PC-3 (cell line): Measurements from ENCODE around the gene KRTAP5-3.

Experiments used
- CTCF ChIP-seq: fragments of 300-600 bp; sonication (generic); conservative IDR thresholded peaks from 2 replicates; pipeline ENCODE4 v1.5.1; 2017; ENCODE audit warnings: antibody characterized with exemption, low read depth, mild to moderate bottlenecking, low read length
- EZH2 ChIP-seq: fragments of 300-600 bp; sonication (generic); IDR thresholded peaks from one replicate; pipeline ENCODE4 v1.6.1; 2017; ENCODE audit warnings: antibody characterized with exemption, mild to moderate bottlenecking, low read length; ENCODE audit not compliant: unreplicated experiment

DNA sequence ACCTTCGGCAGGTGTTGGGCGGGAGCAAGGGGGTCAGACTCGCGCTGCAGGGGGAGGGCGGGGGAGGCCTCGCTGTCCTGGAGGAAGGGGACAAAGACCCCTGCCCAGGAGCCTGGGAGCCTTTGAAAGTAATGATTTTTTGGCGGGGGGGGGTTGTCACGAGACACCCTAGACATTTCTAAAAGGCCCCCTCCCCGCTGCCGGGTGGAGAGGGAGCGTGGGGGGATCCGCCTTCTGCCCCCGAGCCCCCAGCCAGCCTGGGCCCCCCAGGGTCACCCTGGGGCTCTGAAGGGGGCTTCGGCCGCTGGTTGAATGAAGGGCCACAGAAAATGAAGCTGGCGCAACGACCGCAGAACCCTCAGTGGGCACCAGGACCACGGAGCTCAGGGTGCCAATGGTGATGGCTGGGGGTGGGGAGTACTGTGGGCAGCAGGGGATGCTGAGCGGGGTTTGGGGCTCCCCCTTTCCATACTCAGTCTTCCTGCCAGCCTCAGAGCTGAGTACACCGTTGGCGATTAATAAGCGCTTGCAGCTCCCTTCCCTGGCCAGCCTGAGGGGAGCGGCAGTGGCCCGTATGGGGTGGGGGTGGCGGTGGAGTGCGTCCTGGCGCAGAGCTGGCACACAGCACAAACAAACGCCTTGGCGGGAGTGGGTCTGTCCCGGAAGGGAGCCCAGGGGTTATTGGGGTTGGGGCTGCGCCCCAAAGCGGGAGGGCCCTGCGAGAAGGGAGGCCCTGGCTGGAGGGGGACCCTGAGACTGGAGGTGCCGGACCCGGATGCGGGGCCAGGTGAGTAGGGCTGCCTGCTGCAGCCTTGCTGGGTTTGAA, 35.0 kb downstream of the KRTAP5-3 start:
- TF ChIP-seq CTCF: no peak
- no peak for TF ChIP-seq EZH2
